OCI-LY3 (cell line): ENCODE data around the gene WASF2.
A peak's percentile ranks its signal among the peaks of the same experiment; 100 is the strongest.

Experiments
- H2AFZ ChIP-seq: fragments of 200-600, 300-600 bp; shearing (Covaris generic); 2 replicates; pipeline ENCODE4 v1.6.0; 2014; ENCODE audit warnings: antibody characterized with exemption, low read depth, low read length
- H3K27ac ChIP-seq: fragments of 200-600, 300-600 bp; sonication (generic); 2 replicates; pipeline ENCODE4 v1.5.1; 2014; ENCODE audit warnings: mild to moderate bottlenecking, low read length, moderate library complexity, mixed read lengths
- H3K27me3 ChIP-seq: fragments of 200-600, 300-600 bp; sonication (generic); 2 replicates; pipeline ENCODE4 v1.6.1; 2014; ENCODE audit warnings: low read depth, low read length, mixed read lengths
- H3K36me3 ChIP-seq: fragments of 200-600, 300-600 bp; sonication (generic); replicated peaks from 2 replicates; pipeline ENCODE3; 2014; ENCODE audit warnings: low read depth, low read length, mixed read lengths
- H3K4me1 ChIP-seq: fragments of 300-600, 200-600 bp; sonication (generic); 2 replicates; pipeline ENCODE4 v1.6.1; 2014; ENCODE audit warnings: low read length, mixed read lengths
- H3K4me2 ChIP-seq: fragments of 200-600, 300-600 bp; sonication (generic); 2 replicates; pipeline ENCODE4 v1.6.1; 2014; ENCODE audit warnings: low read length, mixed read lengths
- H3K4me3 ChIP-seq: fragments of 300-600, 200-600 bp; sonication (generic); 2 replicates; pipeline ENCODE4 v1.5.1; 2014; ENCODE audit warnings: antibody characterized with exemption, mild to moderate bottlenecking, low read length, moderate library complexity
- H3K79me2 ChIP-seq: fragments of 300-600, 200-600 bp; shearing (Covaris generic); 2 replicates; pipeline ENCODE4 v1.6.1; 2014; ENCODE audit warnings: mild to moderate bottlenecking, low read length, mixed read lengths
- H3K9ac ChIP-seq: fragments of 300-600, 200-600 bp; shearing (Covaris generic); 2 replicates; pipeline ENCODE4 v1.6.0; 2014; ENCODE audit warnings: mild to moderate bottlenecking, low read length, moderate library complexity
- H3K9me3 ChIP-seq: fragments of 200-600, 300-600 bp; shearing (Covaris generic); 2 replicates; pipeline ENCODE4 v1.6.1; 2014; ENCODE audit warnings: low read length, mixed read lengths; ENCODE audit not compliant: insufficient read depth
- H4K20me1 ChIP-seq: fragments of 200-600, 300-600 bp; sonication (generic); 2 replicates; pipeline ENCODE4 v1.6.1; 2016; ENCODE audit warnings: low read length, mixed read lengths; ENCODE audit not compliant: insufficient read depth
- EZH2phosphoT487 ChIP-seq: fragments of 200-600 bp; shearing (Covaris generic); IDR thresholded peaks from 2 replicates; pipeline ENCODE4 v1.6.1; 2018; ENCODE audit warnings: antibody characterized with exemption, mixed run types, low read depth
- TF ChIP-seq, protein P1 (sequence below): fragments of 200-600, 300-600 bp; sonication (generic); IDR thresholded peaks from 2 replicates; pipeline ENCODE4 v1.5.1; 2014; ENCODE audit warnings: antibody characterized with exemption, low read length, low read depth

The WASF2 gene

DNA sequence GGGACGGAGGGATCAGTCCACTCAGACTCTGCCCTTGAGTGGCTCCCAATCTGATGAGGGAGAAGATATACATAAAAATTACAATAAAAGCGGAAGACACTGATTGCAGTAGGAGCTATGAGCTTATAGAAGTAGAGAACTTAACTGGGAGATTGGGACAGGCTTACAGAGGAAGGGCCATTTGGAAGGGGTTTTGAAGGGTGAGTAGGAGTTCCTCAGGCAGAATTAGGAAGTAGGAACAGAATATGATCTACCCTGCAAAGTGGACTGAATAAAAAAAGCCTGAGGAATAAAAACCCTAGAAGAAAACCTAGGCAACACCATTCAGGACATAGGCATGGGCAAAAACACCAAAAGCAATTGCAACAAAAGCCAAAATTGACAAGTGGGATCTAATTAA lies 9.2 kb upstream of the WASF2 start:
- Histone ChIP-seq H2AFZ (no peak overlapping the region), H3K27ac (no peak overlapping the region), H3K4me2 (no peak overlapping the region)

DNA sequence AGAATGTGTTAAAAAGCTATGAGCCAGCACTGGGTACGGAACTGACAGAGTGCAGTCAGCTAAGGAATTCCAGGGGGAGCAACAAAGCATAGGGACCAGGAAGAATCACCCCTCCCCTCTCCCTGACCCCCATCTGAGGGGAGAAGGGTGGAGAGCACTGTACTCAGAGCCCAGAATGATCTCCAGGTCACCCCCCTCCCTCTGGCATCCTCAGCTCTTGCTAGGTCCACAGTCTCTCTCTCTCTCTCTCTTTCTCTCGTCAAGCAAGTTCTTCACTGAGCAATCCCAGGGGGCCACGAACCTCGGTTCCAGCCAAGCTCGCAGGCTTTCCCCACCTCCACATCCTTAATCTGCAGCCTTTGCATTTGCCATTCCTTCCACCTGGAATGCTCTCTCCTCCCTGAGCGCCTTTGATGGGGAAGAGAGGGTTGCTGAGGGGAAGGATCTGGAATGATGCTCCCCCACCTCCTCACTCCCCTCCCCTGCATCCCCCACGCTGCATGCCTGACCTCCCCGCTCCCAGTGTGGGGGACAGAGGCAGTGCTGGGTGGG lies 6.7 kb upstream of the WASF2 start:
- no peak overlapping the region for H3K27ac ChIP-seq
- H3K79me2 ChIP-seq, result no peaks in the 10 kb centered on the region
- H3K9me3 ChIP-seq, result no peaks in the 10 kb centered on the region
- H3K4me1 ChIP-seq, result peaks cover 17% of the 10 kb centered on the region
- TF ChIP-seq, protein P1, sequence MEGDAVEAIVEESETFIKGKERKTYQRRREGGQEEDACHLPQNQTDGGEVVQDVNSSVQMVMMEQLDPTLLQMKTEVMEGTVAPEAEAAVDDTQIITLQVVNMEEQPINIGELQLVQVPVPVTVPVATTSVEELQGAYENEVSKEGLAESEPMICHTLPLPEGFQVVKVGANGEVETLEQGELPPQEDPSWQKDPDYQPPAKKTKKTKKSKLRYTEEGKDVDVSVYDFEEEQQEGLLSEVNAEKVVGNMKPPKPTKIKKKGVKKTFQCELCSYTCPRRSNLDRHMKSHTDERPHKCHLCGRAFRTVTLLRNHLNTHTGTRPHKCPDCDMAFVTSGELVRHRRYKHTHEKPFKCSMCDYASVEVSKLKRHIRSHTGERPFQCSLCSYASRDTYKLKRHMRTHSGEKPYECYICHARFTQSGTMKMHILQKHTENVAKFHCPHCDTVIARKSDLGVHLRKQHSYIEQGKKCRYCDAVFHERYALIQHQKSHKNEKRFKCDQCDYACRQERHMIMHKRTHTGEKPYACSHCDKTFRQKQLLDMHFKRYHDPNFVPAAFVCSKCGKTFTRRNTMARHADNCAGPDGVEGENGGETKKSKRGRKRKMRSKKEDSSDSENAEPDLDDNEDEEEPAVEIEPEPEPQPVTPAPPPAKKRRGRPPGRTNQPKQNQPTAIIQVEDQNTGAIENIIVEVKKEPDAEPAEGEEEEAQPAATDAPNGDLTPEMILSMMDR, result no peak
- peak overlapping the region; percentile 11 for H2AFZ ChIP-seq
- H3K4me3 ChIP-seq, result peak overlapping the region; percentile 61
- H3K4me2 ChIP-seq, result peak overlapping the region; percentile 61
- 0 out of 2 replicates have a peak overlapping the region, but pooled peaks have one; percentile 19 for H3K9ac ChIP-seq
- H3K36me3 ChIP-seq, result no peaks in the 10 kb centered on the region
- H3K27me3 ChIP-seq, result no peaks in the 10 kb centered on the region
- H4K20me1 ChIP-seq, result no peaks in the 10 kb centered on the region

More for the DNA sequence above, 9.2 kb upstream of the WASF2 start:
- Histone ChIP-seq H3K9ac (no peak overlapping the region), H3K4me3 (no peak overlapping the region), H3K4me1 (no peaks in the 10 kb centered on the region; the same call in 1 of the 2 replicates), H3K79me2 (no peaks in the 10 kb centered on the region), H4K20me1 (no peaks in the 10 kb centered on the region), H3K9me3 (no peaks in the 10 kb centered on the region), H3K27me3 (no peaks in the 10 kb centered on the region), H3K36me3 (no peaks in the 10 kb centered on the region)
- TF ChIP-seq, protein P1, result no peak
- TF ChIP-seq EZH2phosphoT487, result no peak

DNA sequence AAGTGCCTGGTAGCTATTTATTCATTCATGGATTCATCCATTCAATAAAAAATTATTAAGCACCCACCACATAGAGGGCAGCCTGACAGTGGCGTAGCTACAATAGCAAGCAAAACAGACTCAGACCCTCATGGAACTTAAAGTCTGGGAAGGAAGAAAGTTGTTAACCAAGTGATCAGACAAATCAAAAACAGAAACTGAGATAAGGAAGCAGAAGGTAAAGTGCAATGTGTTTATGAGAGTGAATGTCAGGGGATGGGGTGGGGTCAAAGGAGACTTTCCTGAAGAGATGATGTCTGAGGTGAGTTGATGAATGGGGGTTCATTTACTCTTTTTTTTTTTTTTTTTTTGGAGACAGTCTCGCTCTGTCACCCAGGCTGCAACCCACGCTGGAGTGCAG lies 2.8 kb upstream of the WASF2 start:
- H3K27me3 ChIP-seq, result no peaks in the 10 kb centered on the region
- no peaks in the 10 kb centered on the region for H3K36me3 ChIP-seq
- H3K4me2 ChIP-seq, result peak overlapping the region; percentile 72
- H3K4me3 ChIP-seq, result peak overlapping the region; percentile 30; the same call in 1 of the 2 replicates
- peaks cover 37% of the 10 kb centered on the region for H3K4me1 ChIP-seq
- H4K20me1 ChIP-seq, result peaks cover 10% of the 10 kb centered on the region; the same call in 1 of the 2 replicates
- H3K9ac ChIP-seq, result peak overlapping the region; percentile 51; the same call in 1 of the 2 replicates
- H3K79me2 ChIP-seq, result peaks cover 21% of the 10 kb centered on the region
- TF ChIP-seq EZH2phosphoT487, result no peak
- TF ChIP-seq, protein P1, result no peak
- no peaks in the 10 kb centered on the region for H3K9me3 ChIP-seq
- H2AFZ ChIP-seq, result peak overlapping the region; percentile 75
- peak overlapping the region; percentile 74 for H3K27ac ChIP-seq

DNA sequence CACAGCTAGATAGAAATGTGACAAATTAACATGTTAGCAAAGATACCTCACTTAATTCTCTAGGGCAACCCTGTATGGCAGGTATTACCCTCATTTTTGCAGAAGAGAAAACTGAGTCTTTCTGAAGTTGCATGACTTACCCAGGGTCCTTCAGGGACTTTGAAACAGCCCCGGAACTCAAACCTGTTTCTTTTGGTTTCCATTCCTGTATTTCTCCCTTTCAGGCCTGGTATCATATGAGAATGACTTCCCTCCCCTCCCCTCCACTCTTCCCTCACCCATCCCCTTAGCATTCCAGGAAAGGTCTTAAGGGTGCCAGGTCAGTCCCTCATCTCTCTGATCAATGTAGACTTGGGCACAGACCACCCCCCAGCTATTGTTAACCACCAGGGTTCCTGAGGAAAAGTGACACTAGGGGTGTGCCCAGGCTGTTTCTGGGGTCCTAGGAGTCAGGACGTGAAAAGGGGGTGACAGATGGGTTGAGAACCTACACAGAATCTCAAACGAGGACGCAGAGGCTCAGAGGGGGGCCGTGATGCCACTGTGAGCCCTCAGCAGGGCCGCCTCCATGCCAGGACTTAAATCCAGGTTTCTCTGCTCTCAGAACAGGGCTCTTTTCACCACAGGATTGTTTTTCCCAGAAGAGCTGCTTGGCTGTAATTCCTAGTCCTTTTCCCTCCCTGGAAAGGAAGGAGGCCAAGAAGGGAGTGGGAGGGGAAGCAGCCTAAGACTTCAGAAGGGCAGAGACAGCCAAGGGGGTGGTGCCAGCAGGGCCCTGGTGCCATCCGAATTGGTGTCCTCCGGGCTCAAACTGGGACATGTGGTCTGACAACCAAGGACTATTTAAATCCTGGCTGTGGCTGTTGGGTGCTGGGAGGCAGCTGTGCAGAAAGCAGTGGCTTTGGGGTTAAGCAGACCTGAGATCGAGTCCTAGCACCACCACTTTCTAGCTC lies 2.1 kb upstream of the WASF2 start:
- Histone ChIP-seq H3K9me3 (no peaks in the 10 kb centered on the region), H3K27ac (peak overlapping the region; percentile 74), H3K36me3 (no peaks in the 10 kb centered on the region), H3K79me2 (peaks cover 25% of the 10 kb centered on the region), H2AFZ (peak overlapping the region; percentile 75), H3K4me1 (peaks cover 38% of the 10 kb centered on the region), H4K20me1 (peaks cover 11% of the 10 kb centered on the region; the same call in 1 of the 2 replicates), H3K27me3 (no peaks in the 10 kb centered on the region), H3K4me3 (peak overlapping the region; percentile 30; the same call in 1 of the 2 replicates), H3K9ac (peak overlapping the region; percentile 51; the same call in 1 of the 2 replicates), H3K4me2 (peak overlapping the region; percentile 72)
- TF ChIP-seq EZH2phosphoT487, result no peak
- TF ChIP-seq, protein P1, result no peak
